ENCODE results near the gene PCLAF. TPM values are rescaled to one million over a fixed set of nuclear protein-coding genes. Genes with fewer than 3 reads are reported as not detected.

The PCLAF gene
- total RNA-seq, 1 experiment from 2014 or later: 138 TPM

GRCh38 chr15:64324165-64324877 is 56.9 kb downstream of the PCLAF start:
- no peaks in the 10 kb centered on the region for H3K36me3 ChIP-seq (ENCODE audit: insufficient read depth, low read length, poor library complexity, severe bottlenecking)
- H3K9me3 ChIP-seq (ENCODE audit: low read depth, low read length, poor library complexity, severe bottlenecking): no peaks in the 10 kb centered on the region
- BruUV-seq (replicated peaks): no TSS peak
- POLR2A ChIA-PET (ENCODE audit: low non-redundant PET): interaction anchor here (0.6 kb wide), 1 partner anchor 1599 kb away, joined by 3 read pairs; no protein-coding TSS in a partner anchor
- CTCF ChIA-PET: no interaction called here
- H3K27me3 ChIP-seq (replicated peaks; ENCODE audit: insufficient read depth, low read depth, low read length, poor library complexity): no peaks in the 10 kb centered on the region
- H3K27ac ChIP-seq (ENCODE audit: low read depth, low read length, poor library complexity, severe bottlenecking): no peak overlapping the region
- TF ChIP-seq EZH2 (IDR thresholded peaks at IDR 0.05; ENCODE audit: borderline replicate concordance, low read depth, low read length, poor library complexity, severe bottlenecking) (no peak), CTCF (conservative IDR thresholded peaks at IDR 0.05; ENCODE audit: low read depth, low read length) (no peak)
- H3K4me3 ChIP-seq (ENCODE audit: low read depth, low read length, poor library complexity, severe bottlenecking): no peak overlapping the region
- intact Hi-C loops (cut with micrococcal nuclease; ENCODE audit: unreplicated experiment): no loop called here
- no peak for DNase-seq (ENCODE audit: low spot score)
- no peaks in the 10 kb centered on the region for H3K4me1 ChIP-seq (ENCODE audit: insufficient read depth, low read length, poor library complexity, severe bottlenecking)

- intact Hi-C loops (cut with micrococcal nuclease; ENCODE audit: unreplicated experiment): no loop called here
- H3K36me3 ChIP-seq (ENCODE audit: insufficient read depth, low read length, poor library complexity, severe bottlenecking): no peaks in the 10 kb centered on the region
- no peaks in the 10 kb centered on the region for H3K9me3 ChIP-seq (ENCODE audit: low read depth, low read length, poor library complexity, severe bottlenecking)
- no peak overlapping the region for H3K27ac ChIP-seq (ENCODE audit: low read depth, low read length, poor library complexity, severe bottlenecking)
- TF ChIP-seq EZH2 (IDR thresholded peaks at IDR 0.05; ENCODE audit: borderline replicate concordance, low read depth, low read length, poor library complexity, severe bottlenecking) (no peak), CTCF (conservative IDR thresholded peaks at IDR 0.05; ENCODE audit: low read depth, low read length) (no peak)
- no peaks in the 10 kb centered on the region for H3K27me3 ChIP-seq (replicated peaks; ENCODE audit: insufficient read depth, low read depth, low read length, poor library complexity)
- peaks cover 12% of the 10 kb centered on the region for H3K4me1 ChIP-seq (ENCODE audit: insufficient read depth, low read length, poor library complexity, severe bottlenecking)
- ChIA-PET POLR2A (ENCODE audit: low non-redundant PET) (no interaction called here), CTCF (no interaction called here)
- H3K4me3 ChIP-seq (ENCODE audit: low read depth, low read length, poor library complexity, severe bottlenecking): no peak overlapping the region
- DNase-seq (ENCODE audit: low spot score): peak; percentile 22
- no TSS peak for BruUV-seq (replicated peaks)
Measured at GRCh38 chr15:64315216-64315615, 66.0 kb downstream of the PCLAF start.

GRCh38 chr15:64314456-64314855 is 66.8 kb downstream of the PCLAF start:
- intact Hi-C loops (cut with micrococcal nuclease; ENCODE audit: unreplicated experiment): no loop called here
- peaks cover 12% of the 10 kb centered on the region for H3K4me1 ChIP-seq (ENCODE audit: insufficient read depth, low read length, poor library complexity, severe bottlenecking)
- H3K36me3 ChIP-seq (ENCODE audit: insufficient read depth, low read length, poor library complexity, severe bottlenecking): no peaks in the 10 kb centered on the region
- POLR2A ChIA-PET (ENCODE audit: low non-redundant PET): no interaction called here
- no peak overlapping the region for H3K27ac ChIP-seq (ENCODE audit: low read depth, low read length, poor library complexity, severe bottlenecking)
- TF ChIP-seq EZH2 (IDR thresholded peaks at IDR 0.05; ENCODE audit: borderline replicate concordance, low read depth, low read length, poor library complexity, severe bottlenecking) (no peak), CTCF (conservative IDR thresholded peaks at IDR 0.05; ENCODE audit: low read depth, low read length) (no peak)
- H3K9me3 ChIP-seq (ENCODE audit: low read depth, low read length, poor library complexity, severe bottlenecking): no peaks in the 10 kb centered on the region
- H3K27me3 ChIP-seq (replicated peaks; ENCODE audit: insufficient read depth, low read depth, low read length, poor library complexity): no peaks in the 10 kb centered on the region
- CTCF ChIA-PET: no interaction called here
- no peak overlapping the region for H3K4me3 ChIP-seq (ENCODE audit: low read depth, low read length, poor library complexity, severe bottlenecking)
- no peak for DNase-seq (ENCODE audit: low spot score)
- no TSS peak for BruUV-seq (replicated peaks)

Other genes starting within 250 kb of the PCLAF start
- 2.6 and 2.7 TPM in 2 replicates for gene SNX22, start 229.7 kb downstream of the PCLAF start, total RNA-seq (2021)
- gene PPIB, start 218.4 kb downstream of the PCLAF start, total RNA-seq (2021): 410 and 416 TPM in 2 replicates
- gene CSNK1G1, start 25.3 kb downstream of the PCLAF start, total RNA-seq (2021): 23.1 and 27.4 TPM in 2 replicates
- gene TRIP4, start 6.4 kb upstream of the PCLAF start, total RNA-seq (2021): 24.9 and 30.9 TPM in 2 replicates
- gene ZNF609, start 79.1 kb upstream of the PCLAF start, total RNA-seq (2021): 35.0 and 47.4 TPM in 2 replicates